Body of pancreas (tissue), 2 donors: Measurements from ENCODE around the gene ANO4. TPM values are rescaled to one million over a fixed set of nuclear protein-coding genes. Genes with fewer than 3 reads are reported as not detected.

ENCODE experiments used
- total RNA-seq, 2 donors: library from RNA; depleted of rRNA; stranded (reverse); fragments of >200 nt; gene quantifications; one replicate each; pipeline ENCODE4 v1.1.0, GENCODE V29; 2016

ANO4 gene
- total RNA-seq, 2 donors from 2014 or later = 1.6 TPM; not detected in 1

Other genes with a start within 250 kb of the ANO4 start
- gene GAS2L3, start 221.1 kb upstream of the ANO4 start, total RNA-seq = 1 to 10 TPM; 2.1 to 2.3 TPM